Activated T-cell treated with anti-CD3 and anti-CD28 coated beads for 48 hours (primary cell): ENCODE results near the gene SYAP1.
"Not testable (repeated sequence)": the region's sequence is repeated elsewhere in the genome, so short reads cannot be mapped to it uniquely, and the experiment has no call there.

Experiments
- DNase-seq: peaks from one replicate; pipeline ENCODE4 v3.0.0-alpha.2; 2020; ENCODE audit warnings: low read depth

The SYAP1 gene, protein sequence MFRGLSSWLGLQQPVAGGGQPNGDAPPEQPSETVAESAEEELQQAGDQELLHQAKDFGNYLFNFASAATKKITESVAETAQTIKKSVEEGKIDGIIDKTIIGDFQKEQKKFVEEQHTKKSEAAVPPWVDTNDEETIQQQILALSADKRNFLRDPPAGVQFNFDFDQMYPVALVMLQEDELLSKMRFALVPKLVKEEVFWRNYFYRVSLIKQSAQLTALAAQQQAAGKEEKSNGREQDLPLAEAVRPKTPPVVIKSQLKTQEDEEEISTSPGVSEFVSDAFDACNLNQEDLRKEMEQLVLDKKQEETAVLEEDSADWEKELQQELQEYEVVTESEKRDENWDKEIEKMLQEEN

GRCh38 chrX:16719334-16720084 is at the start of gene SYAP1:
Gene SYAP1 (plus strand): TSS chrX:16719612. CDS start chrX:16719725, 113 bp downstream.
- DNase-seq, result peak; percentile 85

DNA sequence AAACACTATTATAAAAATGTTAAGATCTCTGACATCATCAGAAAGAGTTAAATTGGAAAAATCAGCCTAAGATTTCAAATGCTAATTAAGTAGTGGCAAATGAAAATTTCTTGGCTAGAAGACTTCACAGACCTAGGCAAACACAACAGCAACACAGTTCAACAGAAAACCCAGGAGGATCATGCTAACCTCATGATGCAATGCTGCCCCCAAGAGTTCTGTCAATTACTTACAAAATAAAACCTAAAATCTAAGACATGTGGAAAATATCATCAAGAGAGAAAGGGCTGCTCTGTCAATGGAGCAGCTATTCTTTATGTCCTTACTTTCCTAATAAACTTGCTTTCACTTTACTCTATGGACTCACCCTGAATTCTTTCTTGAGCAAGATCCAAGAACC is 48.4 kb upstream of the SYAP1 start:
- DNase-seq, result no peak

DNA sequence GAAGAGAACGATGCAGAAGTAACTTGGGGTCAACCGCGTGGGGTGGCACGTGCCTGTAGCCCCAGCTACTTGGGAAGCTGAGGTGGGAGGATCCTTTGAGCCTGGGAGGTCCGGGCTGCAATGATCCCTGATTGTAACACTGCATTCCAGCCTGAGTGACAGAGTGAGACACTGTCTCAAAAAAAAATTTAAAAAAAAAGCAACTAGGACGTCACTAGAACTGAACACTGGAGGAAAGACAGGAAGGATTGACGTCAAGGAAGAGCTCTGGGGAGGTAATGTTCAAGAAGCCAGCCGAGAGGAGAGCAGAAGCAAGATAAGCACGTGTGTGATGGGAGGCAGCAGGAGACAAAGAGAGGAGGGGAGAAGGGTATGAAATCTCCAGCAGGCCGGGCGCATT is 40.7 kb upstream of the SYAP1 start:
- DNase-seq, result no peak

DNA sequence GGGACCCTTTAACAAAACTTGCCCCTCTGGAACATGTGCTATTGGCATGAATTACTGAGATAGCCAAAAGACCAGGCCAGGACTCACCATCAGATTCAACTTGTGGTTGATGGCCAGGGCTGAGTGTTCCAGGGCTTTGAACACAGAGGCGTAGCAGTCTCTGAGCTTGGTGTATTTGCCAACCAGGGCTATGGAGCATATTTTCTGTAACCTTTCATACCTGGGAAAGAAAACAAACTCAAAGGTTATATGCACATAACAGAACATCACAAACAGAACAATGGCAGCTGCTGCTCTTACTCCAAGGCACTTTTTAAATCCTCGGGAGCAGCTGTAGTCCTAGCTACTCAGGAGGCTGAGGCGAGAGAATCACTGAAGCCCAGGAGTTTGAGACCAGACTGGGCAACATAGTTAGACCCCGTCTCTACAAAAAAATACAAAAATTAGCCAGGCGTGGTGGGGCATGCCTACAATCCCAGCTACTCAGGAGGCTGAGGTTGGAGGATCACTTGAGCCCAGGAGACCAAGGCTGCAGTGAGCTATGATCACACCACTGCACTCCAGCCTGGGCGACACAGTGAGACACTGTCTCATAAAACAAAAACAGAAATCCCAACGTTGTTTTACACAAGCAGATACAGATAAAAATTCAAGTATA is 36.3 kb upstream of the SYAP1 start:
- no peak for DNase-seq

GRCh38 chrX:16687514-16687913 is 31.9 kb upstream of the SYAP1 start:
- no peak for DNase-seq

DNA sequence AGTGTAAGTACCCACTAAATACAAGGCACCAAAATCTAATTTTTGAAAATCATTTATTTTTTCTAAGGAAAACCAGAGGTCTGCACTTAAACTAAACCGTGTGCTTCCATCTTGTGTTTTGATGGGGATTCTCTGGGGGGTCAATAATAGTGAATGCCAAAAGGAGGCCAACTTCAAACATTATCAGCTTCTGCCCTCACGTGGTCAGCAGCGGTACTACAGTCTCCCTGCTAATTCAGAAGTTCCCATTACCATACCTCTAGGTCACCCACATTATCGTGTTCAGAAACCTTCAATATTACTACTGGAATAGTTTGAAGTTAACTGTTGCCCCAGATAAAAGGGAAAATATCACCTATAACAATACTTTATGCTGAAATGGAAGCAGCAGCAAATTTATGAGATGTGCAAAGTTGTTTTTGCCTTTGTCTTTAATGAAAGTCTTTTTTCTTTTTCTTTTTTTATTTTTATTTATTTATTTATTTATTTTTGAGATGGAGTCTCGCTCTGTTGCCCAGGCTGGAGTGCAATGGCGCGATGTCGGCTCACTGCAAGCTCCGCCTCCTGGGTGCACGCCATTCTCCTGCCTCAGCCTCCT is 24.2 kb upstream of the SYAP1 start:
- DNase-seq, result peak; percentile 23

DNA sequence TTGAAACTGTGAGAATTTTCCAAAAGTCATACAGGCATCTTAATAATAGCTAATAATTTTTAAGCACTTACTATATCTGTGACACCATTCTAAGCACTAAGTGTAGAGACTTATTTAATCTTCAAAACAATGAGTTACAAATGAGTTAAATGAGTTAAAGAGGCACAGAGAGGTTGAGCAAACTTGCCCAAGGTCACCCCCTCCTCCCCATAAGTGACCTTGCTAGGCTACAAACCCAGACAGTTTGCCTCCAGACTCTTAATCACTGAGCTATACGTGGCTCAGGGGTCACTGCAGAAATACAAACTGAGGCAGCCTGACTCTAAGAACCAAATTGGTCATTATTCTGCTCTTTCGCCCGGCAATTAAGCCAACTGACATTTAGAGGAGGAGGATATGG is 22.5 kb upstream of the SYAP1 start:
- no peak for DNase-seq

GRCh38 chrX:16699389-16699788 is 20.0 kb upstream of the SYAP1 start:
- no peak for DNase-seq

GRCh38 chrX:16700734-16701133 is 18.7 kb upstream of the SYAP1 start:
- DNase-seq, result no peak

- DNase-seq, result no peak
Measured at GRCh38 chrX:16702700-16703599, 16.5 kb upstream of the SYAP1 start.

- DNase-seq, result no peak
Measured at GRCh38 chrX:16705370-16705769, 14.0 kb upstream of the SYAP1 start.

DNA sequence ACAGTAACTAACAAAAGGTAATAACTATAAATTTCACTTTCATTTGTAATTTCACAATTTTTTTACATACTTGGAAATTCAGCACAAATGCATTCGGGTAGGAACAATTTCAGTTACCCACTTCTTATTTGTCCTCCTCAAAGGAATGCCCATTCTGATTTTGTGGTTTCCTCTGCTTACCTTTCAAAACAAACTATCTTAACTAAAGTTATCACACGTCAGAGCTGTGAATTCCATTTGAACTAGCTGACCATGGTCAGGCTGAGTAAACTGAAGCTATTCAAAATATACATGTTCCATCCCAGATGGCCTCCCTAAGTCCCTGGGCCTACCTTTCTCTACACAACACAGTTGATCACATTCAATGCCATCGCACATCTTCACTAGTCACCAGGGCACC is 11.4 kb upstream of the SYAP1 start:
- DNase-seq, result no peak

DNA sequence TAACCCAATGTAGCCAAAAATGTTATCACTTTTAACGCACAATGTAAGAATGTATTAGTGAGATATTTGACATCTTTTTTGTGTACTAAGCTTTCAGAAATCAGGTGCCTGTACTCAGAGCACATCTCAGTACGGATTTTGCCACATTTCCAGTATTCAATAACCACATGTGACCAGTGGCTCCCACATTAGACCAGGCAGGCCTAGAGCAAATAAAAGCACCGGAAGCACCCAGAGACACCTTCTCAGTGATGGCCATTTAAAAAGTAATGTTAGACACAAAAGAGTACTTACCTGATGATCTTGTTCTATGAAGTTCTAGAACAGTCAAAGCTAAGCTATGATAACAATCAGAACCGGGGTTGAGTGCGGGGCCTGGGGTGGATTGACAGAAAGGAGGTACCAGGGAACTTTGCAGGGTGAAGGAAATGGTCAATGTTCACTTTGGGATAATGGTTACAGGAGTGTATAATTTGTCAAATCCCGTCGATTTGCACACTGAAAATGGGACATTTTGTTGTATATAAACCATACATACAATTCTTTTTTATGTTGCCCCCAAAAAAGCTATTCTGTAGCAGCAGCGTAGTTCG is 8.1 kb upstream of the SYAP1 start:
- DNase-seq, result no peak

- peak; percentile 0 for DNase-seq
Measured at GRCh38 chrX:16711893-16712547, 7.4 kb upstream of the SYAP1 start.

DNA sequence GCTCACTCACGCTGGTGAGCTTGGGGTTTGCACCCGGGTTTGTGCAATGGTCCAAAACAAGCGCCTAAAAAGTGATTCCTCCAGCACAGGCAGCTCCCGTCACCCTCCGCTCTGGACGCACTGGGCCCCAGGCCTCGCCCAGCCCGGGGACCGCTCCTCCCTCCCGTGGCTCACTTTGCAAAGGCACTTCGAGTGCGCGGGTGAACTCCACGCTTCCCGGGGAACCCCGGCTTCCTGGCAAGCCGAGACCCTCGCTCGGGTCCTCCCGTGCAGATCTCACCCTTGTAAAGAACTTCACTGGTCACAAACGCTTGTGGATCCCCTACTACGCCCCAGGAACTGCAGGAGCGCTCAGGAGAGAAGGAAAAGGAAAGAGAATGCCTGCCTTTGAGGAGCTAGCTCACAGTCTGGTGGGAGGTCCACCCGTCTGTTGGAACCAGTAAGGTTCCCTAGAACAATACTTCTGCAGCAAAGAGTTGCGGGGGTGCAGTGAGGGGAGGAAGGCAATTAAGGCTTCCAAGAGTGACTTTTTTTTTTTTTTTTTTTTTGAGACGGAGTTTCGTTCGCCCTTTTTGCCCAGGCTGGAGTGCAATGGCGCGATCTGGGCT is 6.8 kb upstream of the SYAP1 start, which contains the start of gene CTPS2:
TSS of gene CTPS2 (minus strand) at position 122 of the 608 bp plus-strand sequence. CDS start 9,767 bp downstream, outside the sequence.
- DNase-seq, result peak; percentile 47

- no peak for DNase-seq
Measured at GRCh38 chrX:16714504-16714903, 4.9 kb upstream of the SYAP1 start.

- DNase-seq, result not testable (repeated sequence)
Measured at GRCh38 chrX:16715638-16716037, 3.8 kb upstream of the SYAP1 start.

GRCh38 chrX:16716451-16716850 is 3.0 kb upstream of the SYAP1 start:
- not testable (repeated sequence) for DNase-seq

DNA sequence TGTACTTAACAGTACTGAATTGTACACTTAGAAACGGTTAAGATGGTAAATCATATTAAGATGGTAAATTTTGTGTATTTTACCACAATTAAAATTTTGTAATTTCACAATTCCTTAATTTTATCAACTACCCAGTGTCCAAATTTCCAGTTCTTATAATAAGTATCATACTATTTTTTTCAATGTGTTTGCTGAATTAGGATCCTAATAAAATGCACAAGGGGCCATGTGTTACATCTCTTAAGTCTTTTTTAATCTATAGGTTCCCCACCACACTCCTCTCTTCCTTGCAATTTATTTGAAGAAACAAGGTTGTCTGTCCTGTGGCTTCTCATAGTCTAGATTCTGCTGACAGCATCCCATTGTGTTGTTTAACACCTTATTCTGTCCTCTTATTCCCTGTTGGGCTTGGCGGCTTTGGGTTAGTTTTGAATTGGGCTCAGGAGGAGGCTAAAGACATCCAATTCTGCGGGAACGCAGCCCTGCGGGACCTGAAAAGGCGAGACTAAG is 533 bp upstream of the SYAP1 start:
- DNase-seq, result no peak

- DNase-seq, result no peak
Measured at GRCh38 chrX:16722481-16722880, 3.1 kb downstream of the SYAP1 start.
